Neural cell (in vitro differentiated cells): ENCODE data around the gene ACOT7. TPM values are rescaled to one million over a fixed set of nuclear protein-coding genes. Genes with fewer than 3 reads are reported as not detected.

Experiments used
- H2AFZ ChIP-seq: fragments of 200-600, 300-800 bp; sonication (generic), shearing (Covaris generic); 2 replicates; pipeline ENCODE4 v1.6.0; 2014; ENCODE audit warnings: low read depth, mild to moderate bottlenecking, antibody characterized with exemption, low read length, moderate library complexity
- H3F3A ChIP-seq: fragments of 200-600 bp; shearing (Covaris generic); 2 replicates; pipeline ENCODE4 v1.6.1; 2016; ENCODE audit warnings: mild to moderate bottlenecking, moderate library complexity, mixed read lengths, antibody characterized with exemption, low read length; ENCODE audit not compliant: insufficient read depth, poor library complexity, severe bottlenecking
- H3K27ac ChIP-seq: fragments of 200-600, 300-800 bp; sonication (generic), shearing (Covaris generic); 2 replicates; pipeline ENCODE4 v1.5.1; 2014; ENCODE audit warnings: mild to moderate bottlenecking, low read length, moderate library complexity
- H3K27me3 ChIP-seq: fragments of 300-800, 200-600 bp; sonication (generic), shearing (Covaris generic); 2 replicates; pipeline ENCODE4 v1.6.0; 2014; ENCODE audit warnings: mild to moderate bottlenecking, low read depth, low read length, moderate library complexity; ENCODE audit not compliant: insufficient read depth
- H3K36me3 ChIP-seq: fragments of 300-800, 200-600 bp; sonication (generic), shearing (Covaris generic); 2 replicates; pipeline ENCODE4 v1.5.1; 2014; ENCODE audit warnings: mild to moderate bottlenecking, antibody characterized with exemption, low read length, moderate library complexity; ENCODE audit not compliant: insufficient read depth
- H3K4me2 ChIP-seq: fragments of 300-800, 200-600 bp; sonication (generic), shearing (Covaris generic); 2 replicates; pipeline ENCODE4 v1.6.0; 2014; ENCODE audit warnings: mild to moderate bottlenecking, low read length
- H3K4me3 ChIP-seq: fragments of 300-800, 200-600 bp; sonication (generic), shearing (Covaris generic); 2 replicates; pipeline ENCODE4 v1.5.1; 2014; ENCODE audit warnings: mild to moderate bottlenecking, low read length, moderate library complexity
- H3K79me2 ChIP-seq: fragments of 200-600 bp; shearing (Covaris generic); replicated peaks from 2 replicates; pipeline ENCODE4 v1.6.0; 2014; ENCODE audit warnings: mild to moderate bottlenecking, low read length, moderate library complexity; ENCODE audit not compliant: insufficient read depth
- H3K9ac ChIP-seq: fragments of 300-800, 200-600 bp; sonication (generic), shearing (Covaris generic); 2 replicates; pipeline ENCODE4 v1.6.1; 2016; ENCODE audit warnings: mild to moderate bottlenecking, low read length, mixed read lengths
- H3K9me2 ChIP-seq: fragments of 200-600 bp; shearing (Covaris generic); 2 replicates; pipeline ENCODE4 v1.6.1; 2016; ENCODE audit warnings: mild to moderate bottlenecking, low read length, mixed read lengths; ENCODE audit not compliant: insufficient read depth
- H3K9me3 ChIP-seq: fragments of 200-600, 300-800 bp; sonication (generic), shearing (Covaris generic); 2 replicates; pipeline ENCODE4 v1.6.1; 2016; ENCODE audit warnings: mild to moderate bottlenecking, mixed run types, low read length, moderate library complexity, mixed read lengths
- H4K20me1 ChIP-seq: fragments of 200-600 bp; shearing (Covaris generic); 2 replicates; pipeline ENCODE4 v1.6.1; 2016; ENCODE audit warnings: mild to moderate bottlenecking, mixed run types; ENCODE audit not compliant: insufficient read depth
- EP300 ChIP-seq: fragments of 450-650 bp; conservative IDR thresholded peaks from 2 replicates; pipeline ENCODE4 v1.6.1; 2014; ENCODE audit warnings: antibody characterized with exemption, mild to moderate bottlenecking, moderate library complexity; ENCODE audit not compliant: poor library complexity, severe bottlenecking
- EZH2 ChIP-seq: fragments of 200-600, 300-800 bp; shearing (Covaris generic), sonication (generic); IDR thresholded peaks from 2 replicates; pipeline ENCODE4 v1.6.1; 2014; ENCODE audit warnings: antibody characterized with exemption, low read length, borderline replicate concordance, mild to moderate bottlenecking; ENCODE audit not compliant: insufficient read depth, poor library complexity, severe bottlenecking
- MXI1 ChIP-seq: fragments of 450-650 bp; conservative IDR thresholded peaks from 2 replicates; pipeline ENCODE4 v1.6.1; 2014; ENCODE audit warnings: antibody characterized with exemption, mild to moderate bottlenecking; ENCODE audit not compliant: poor library complexity, severe bottlenecking
- POLR2AphosphoS5 ChIP-seq: IDR thresholded peaks from 2 replicates; pipeline ENCODE4 v1.6.1; 2012
- RAD21 ChIP-seq: fragments of 450-650 bp; conservative IDR thresholded peaks from 2 replicates; pipeline ENCODE4 v1.6.1; 2014; ENCODE audit warnings: antibody characterized with exemption, mild to moderate bottlenecking, moderate library complexity
- SMC3 ChIP-seq: fragments of 450-650 bp; conservative IDR thresholded peaks from 2 replicates; pipeline ENCODE4 v1.6.1; 2014; ENCODE audit warnings: antibody characterized with exemption, mild to moderate bottlenecking, moderate library complexity; ENCODE audit not compliant: poor library complexity
- TAF1 ChIP-seq: IDR thresholded peaks from 2 replicates; pipeline ENCODE4 v1.6.1; 2012; ENCODE audit warnings: low read depth
- polyA plus RNA-seq: library from polyadenylated mRNA; depleted of rRNA; stranded (reverse); fragments of >200 nt; gene quantifications from 2 replicates; pipeline ENCODE4 v1.2.3, GENCODE V29; 2014
- TF ChIP-seq, protein P1 (sequence below): IDR thresholded peaks from 2 replicates; pipeline ENCODE4 v1.6.1; 2012; ENCODE audit warnings: borderline replicate concordance
- TF ChIP-seq, protein P2 (sequence below): fragments of 450-650 bp; IDR thresholded peaks from 2 replicates; pipeline ENCODE4 v1.5.1; 2014; ENCODE audit warnings: antibody characterized with exemption, mild to moderate bottlenecking, moderate library complexity; ENCODE audit not compliant: poor library complexity, severe bottlenecking

Gene ACOT7
- polyA plus RNA-seq, 1 donor from 2014 or later: 101 TPM

DNA sequence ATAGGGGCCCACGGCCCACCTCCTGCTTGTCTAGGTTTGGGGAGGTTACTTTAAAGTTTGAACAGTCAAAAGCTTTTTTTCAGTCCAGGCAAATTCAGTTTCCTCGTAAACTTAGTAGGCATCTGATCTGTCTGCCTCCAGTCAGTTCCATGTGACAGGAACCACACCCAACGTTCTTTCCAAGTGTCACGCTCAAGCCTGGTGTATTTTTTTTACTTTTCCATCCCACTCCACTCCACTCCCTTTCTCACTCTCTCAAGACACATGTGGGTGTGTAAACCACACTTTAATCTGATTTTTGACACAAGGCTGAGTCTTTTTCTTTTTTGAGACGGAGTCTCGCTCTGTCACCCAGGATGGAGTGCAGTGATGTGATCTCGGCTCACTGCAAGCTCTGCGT is 72.4 kb downstream of the ACOT7 start:
- TF ChIP-seq, protein P1, sequence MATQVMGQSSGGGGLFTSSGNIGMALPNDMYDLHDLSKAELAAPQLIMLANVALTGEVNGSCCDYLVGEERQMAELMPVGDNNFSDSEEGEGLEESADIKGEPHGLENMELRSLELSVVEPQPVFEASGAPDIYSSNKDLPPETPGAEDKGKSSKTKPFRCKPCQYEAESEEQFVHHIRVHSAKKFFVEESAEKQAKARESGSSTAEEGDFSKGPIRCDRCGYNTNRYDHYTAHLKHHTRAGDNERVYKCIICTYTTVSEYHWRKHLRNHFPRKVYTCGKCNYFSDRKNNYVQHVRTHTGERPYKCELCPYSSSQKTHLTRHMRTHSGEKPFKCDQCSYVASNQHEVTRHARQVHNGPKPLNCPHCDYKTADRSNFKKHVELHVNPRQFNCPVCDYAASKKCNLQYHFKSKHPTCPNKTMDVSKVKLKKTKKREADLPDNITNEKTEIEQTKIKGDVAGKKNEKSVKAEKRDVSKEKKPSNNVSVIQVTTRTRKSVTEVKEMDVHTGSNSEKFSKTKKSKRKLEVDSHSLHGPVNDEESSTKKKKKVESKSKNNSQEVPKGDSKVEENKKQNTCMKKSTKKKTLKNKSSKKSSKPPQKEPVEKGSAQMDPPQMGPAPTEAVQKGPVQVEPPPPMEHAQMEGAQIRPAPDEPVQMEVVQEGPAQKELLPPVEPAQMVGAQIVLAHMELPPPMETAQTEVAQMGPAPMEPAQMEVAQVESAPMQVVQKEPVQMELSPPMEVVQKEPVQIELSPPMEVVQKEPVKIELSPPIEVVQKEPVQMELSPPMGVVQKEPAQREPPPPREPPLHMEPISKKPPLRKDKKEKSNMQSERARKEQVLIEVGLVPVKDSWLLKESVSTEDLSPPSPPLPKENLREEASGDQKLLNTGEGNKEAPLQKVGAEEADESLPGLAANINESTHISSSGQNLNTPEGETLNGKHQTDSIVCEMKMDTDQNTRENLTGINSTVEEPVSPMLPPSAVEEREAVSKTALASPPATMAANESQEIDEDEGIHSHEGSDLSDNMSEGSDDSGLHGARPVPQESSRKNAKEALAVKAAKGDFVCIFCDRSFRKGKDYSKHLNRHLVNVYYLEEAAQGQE: no peak
- TF ChIP-seq POLR2AphosphoS5 (no peak), EZH2 (no peak), EP300 (no peak), RAD21 (no peak), MXI1 (no peak), SMC3 (no peak), TAF1 (no peak)
- TF ChIP-seq, protein P2, sequence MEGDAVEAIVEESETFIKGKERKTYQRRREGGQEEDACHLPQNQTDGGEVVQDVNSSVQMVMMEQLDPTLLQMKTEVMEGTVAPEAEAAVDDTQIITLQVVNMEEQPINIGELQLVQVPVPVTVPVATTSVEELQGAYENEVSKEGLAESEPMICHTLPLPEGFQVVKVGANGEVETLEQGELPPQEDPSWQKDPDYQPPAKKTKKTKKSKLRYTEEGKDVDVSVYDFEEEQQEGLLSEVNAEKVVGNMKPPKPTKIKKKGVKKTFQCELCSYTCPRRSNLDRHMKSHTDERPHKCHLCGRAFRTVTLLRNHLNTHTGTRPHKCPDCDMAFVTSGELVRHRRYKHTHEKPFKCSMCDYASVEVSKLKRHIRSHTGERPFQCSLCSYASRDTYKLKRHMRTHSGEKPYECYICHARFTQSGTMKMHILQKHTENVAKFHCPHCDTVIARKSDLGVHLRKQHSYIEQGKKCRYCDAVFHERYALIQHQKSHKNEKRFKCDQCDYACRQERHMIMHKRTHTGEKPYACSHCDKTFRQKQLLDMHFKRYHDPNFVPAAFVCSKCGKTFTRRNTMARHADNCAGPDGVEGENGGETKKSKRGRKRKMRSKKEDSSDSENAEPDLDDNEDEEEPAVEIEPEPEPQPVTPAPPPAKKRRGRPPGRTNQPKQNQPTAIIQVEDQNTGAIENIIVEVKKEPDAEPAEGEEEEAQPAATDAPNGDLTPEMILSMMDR: no peak
- H3K27ac ChIP-seq: no peak overlapping the region
- H3K27me3 ChIP-seq: no peaks in the 10 kb centered on the region
- no peak overlapping the region for H2AFZ ChIP-seq
- no peaks in the 10 kb centered on the region for H3F3A ChIP-seq
- no peak overlapping the region for H3K4me2 ChIP-seq
- H4K20me1 ChIP-seq: no peaks in the 10 kb centered on the region
- H3K9me2 ChIP-seq: no peaks in the 10 kb centered on the region
- no peak overlapping the region for H3K9ac ChIP-seq
- H3K79me2 ChIP-seq: no peaks in the 10 kb centered on the region
- H3K36me3 ChIP-seq: peaks cover 5% of the 10 kb centered on the region
- H3K9me3 ChIP-seq: no peaks in the 10 kb centered on the region
- H3K4me3 ChIP-seq: no peak overlapping the region

DNA sequence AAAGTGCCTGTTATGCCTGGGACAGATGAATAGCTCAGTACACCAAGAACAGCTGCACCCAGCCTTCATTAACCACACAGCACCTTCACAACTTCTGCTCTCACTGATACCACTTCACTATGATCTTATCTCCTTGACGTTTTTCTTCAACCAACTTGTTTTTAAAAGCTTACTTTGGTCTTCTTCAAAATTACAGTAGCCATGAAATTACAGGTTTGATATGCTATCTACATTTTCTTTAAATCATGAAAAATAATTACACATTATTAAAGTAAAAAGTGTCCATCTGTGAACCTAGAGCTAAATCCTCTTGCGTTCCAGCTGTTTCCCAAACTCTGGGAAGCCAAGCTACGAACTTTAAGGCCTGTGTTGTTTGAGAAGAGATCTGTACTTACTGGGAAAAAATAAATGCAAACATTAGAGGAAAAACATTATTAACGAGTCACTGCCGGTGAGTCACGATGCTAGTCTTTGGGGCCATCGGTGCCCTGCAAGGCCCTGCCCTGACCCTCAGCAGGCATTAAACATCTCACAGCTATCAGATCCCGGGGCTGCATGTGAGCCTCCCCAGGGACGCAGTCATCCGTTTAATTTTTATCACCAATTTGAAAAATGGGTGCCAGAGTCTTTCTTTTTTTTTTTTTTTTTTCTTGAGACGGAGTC is 76.3 kb downstream of the ACOT7 start:
- Histone ChIP-seq H3K4me3 (no peak overlapping the region), H4K20me1 (no peaks in the 10 kb centered on the region), H3K4me2 (no peak overlapping the region)

More for the DNA sequence above, 76.3 kb downstream of the ACOT7 start:
- Histone ChIP-seq H3K9ac (no peak overlapping the region), H2AFZ (no peak overlapping the region), H3K79me2 (no peaks in the 10 kb centered on the region), H3K9me2 (no peaks in the 10 kb centered on the region), H3F3A (no peaks in the 10 kb centered on the region), H3K9me3 (no peaks in the 10 kb centered on the region), H3K27ac (no peak overlapping the region), H3K27me3 (no peaks in the 10 kb centered on the region), H3K36me3 (peaks cover 6% of the 10 kb centered on the region)
- no peak for TF ChIP-seq EP300
- TF ChIP-seq, protein P1: no peak
- TF ChIP-seq TAF1: no peak
- TF ChIP-seq MXI1: no peak
- TF ChIP-seq SMC3: no peak
- TF ChIP-seq, protein P2: no peak
- TF ChIP-seq POLR2AphosphoS5: no peak
- TF ChIP-seq RAD21: no peak
- no peak for TF ChIP-seq EZH2
